ENCODE results near the gene SYNDIG1. TPM values are rescaled to one million over a fixed set of nuclear protein-coding genes. Genes with fewer than 3 reads are reported as not detected.

SYNDIG1 gene
- total RNA-seq, 6 experiments from 2014 or later = not detected

- intact Hi-C loops (cut with DNase I) = no loop called here
- no peak for DNase-seq
- H3K4me1 ChIP-seq = no peaks in the 10 kb centered on the region
- no peaks in the 10 kb centered on the region for H3K9me3 ChIP-seq
- H3K4me3 ChIP-seq = no peak overlapping the region
- no peak for TF ChIP-seq POLR2A (IDR thresholded peaks at IDR 0.05)
- no peak for TF ChIP-seq CTCF (IDR thresholded peaks at IDR 0.05)
- H3K27me3 ChIP-seq = no peaks in the 10 kb centered on the region
- ATAC-seq = no peak
- no peaks in the 10 kb centered on the region for H3K36me3 ChIP-seq
- H3K27ac ChIP-seq = no peak overlapping the region
- WGBS (ENCODE audit: insufficient coverage, low coverage, low lambda C conversion rate, missing lambda C conversion rate) = no CpG with 5 or more reads among the region's 10 CpGs
Observed at GRCh38 chr20:24585796-24586522, 116.5 kb downstream of the SYNDIG1 start.

- Histone ChIP-seq H3K9me3 (no peaks in the 10 kb centered on the region), H3K27ac (no peak overlapping the region), H3K36me3 (no peaks in the 10 kb centered on the region), H3K4me1 (no peaks in the 10 kb centered on the region), H3K4me3 (no peak overlapping the region), H3K27me3 (no peaks in the 10 kb centered on the region)
- no peak for TF ChIP-seq POLR2A (IDR thresholded peaks at IDR 0.05)
- TF ChIP-seq CTCF (IDR thresholded peaks at IDR 0.05) = no peak
- 57% methylated on average over 5 of the region's 6 CpGs for WGBS (ENCODE audit: insufficient coverage, low coverage, low lambda C conversion rate, missing lambda C conversion rate)
- DNase-seq = no peak
- ATAC-seq = no peak
- intact Hi-C loops (cut with DNase I) = no loop called here
Observed at GRCh38 chr20:24586523-24586840, 117.1 kb downstream of the SYNDIG1 start.

- DNase-seq = no peak
- H3K36me3 ChIP-seq = no peaks in the 10 kb centered on the region
- intact Hi-C loops (cut with DNase I) = no loop called here
Observed at GRCh38 chr20:24587384-24588046, 118.1 kb downstream of the SYNDIG1 start.

GRCh38 chr20:24588047-24588635 lies 118.7 kb downstream of the SYNDIG1 start:
- Histone ChIP-seq H3K27ac (no peak overlapping the region), H3K9me3 (no peaks in the 10 kb centered on the region), H3K4me3 (no peak overlapping the region), H3K4me1 (no peaks in the 10 kb centered on the region), H3K36me3 (no peaks in the 10 kb centered on the region), H3K27me3 (no peaks in the 10 kb centered on the region)
- no peak for TF ChIP-seq POLR2A (IDR thresholded peaks at IDR 0.05)
- TF ChIP-seq CTCF (IDR thresholded peaks at IDR 0.05) = no peak
- DNase-seq (no peak), ATAC-seq (no peak)
- intact Hi-C loops (cut with DNase I) = no loop called here
- WGBS (ENCODE audit: insufficient coverage, low coverage, low lambda C conversion rate, missing lambda C conversion rate) = 62% methylated on average over 6 of the region's 6 CpGs

More at GRCh38 chr20:24587384-24588046, 118.1 kb downstream of the SYNDIG1 start:
- H3K4me1 ChIP-seq = no peaks in the 10 kb centered on the region
- no peak overlapping the region for H3K27ac ChIP-seq
- TF ChIP-seq CTCF (IDR thresholded peaks at IDR 0.05) = no peak
- TF ChIP-seq POLR2A (IDR thresholded peaks at IDR 0.05) = no peak
- ATAC-seq = no peak
- no peaks in the 10 kb centered on the region for H3K27me3 ChIP-seq
- no peaks in the 10 kb centered on the region for H3K9me3 ChIP-seq
- H3K4me3 ChIP-seq = no peak overlapping the region
- no CpG with 5 or more reads among the region's 12 CpGs for WGBS (ENCODE audit: insufficient coverage, low coverage, low lambda C conversion rate, missing lambda C conversion rate)
